Keratinocyte (primary cell): ENCODE measurements around the gene PTDSS2. TPM values are rescaled to one million over a fixed set of nuclear protein-coding genes. Genes with fewer than 3 reads are reported as not detected.

Source experiments
- DNase-seq: peaks from one replicate; pipeline ENCODE4 v3.0.0-alpha.2; 2011; ENCODE audit warnings: low read depth, missing footprints, low spot score
- FAIRE-seq: peaks from 2 replicates; lab custom pipeline; 2011; peaks lifted over from hg19 to GRCh38; lab: Jason Lieb, UNC
- H2AFZ ChIP-seq: 2 replicates; pipeline ENCODE4 v1.6.0; 2012; ENCODE audit warnings: low read length, control low read depth, inconsistent platforms; ENCODE audit not compliant: control insufficient read depth
- H3K27ac ChIP-seq: 2 replicates; pipeline ENCODE4 v1.5.1; 2011; ENCODE audit warnings: low read length; ENCODE audit not compliant: control insufficient read depth, insufficient read depth
- H3K27me3 ChIP-seq: 3 replicates; pipeline ENCODE4 v1.6.0; 2011; ENCODE audit warnings: low read length; ENCODE audit not compliant: control insufficient read depth, insufficient read depth; ENCODE audit errors: extremely low read depth
- H3K36me3 ChIP-seq, 2 experiments: 2 replicates in 1 of 2; 3 replicates in 1 of 2; pipeline ENCODE4 v1.5.1; 2011; ENCODE audit warnings: low read length in 2 of 2, mild to moderate bottlenecking in 1 of 2; ENCODE audit not compliant: control insufficient read depth in 2 of 2, insufficient read depth in 2 of 2; ENCODE audit errors: extremely low read depth in 1 of 2
- H3K4me1 ChIP-seq: 3 replicates; pipeline ENCODE4 v1.5.1; 2011; ENCODE audit warnings: low read length; ENCODE audit not compliant: control insufficient read depth, insufficient read depth; ENCODE audit errors: extremely low read depth
- H3K4me2 ChIP-seq: 3 replicates; pipeline ENCODE4 v1.6.0; 2011; ENCODE audit warnings: low read depth, low read length; ENCODE audit not compliant: control insufficient read depth, insufficient read depth; ENCODE audit errors: extremely low read depth
- H3K4me3 ChIP-seq, 3 experiments: fragments of 200-600 bp in 1 of 3; sonication (generic) in 1 of 3; 2 replicates in 2 of 3; 3 replicates in 1 of 3; pipeline ENCODE4 v1.5.1; 2011 to 2016; ENCODE audit warnings: low read length in 3 of 3, mild to moderate bottlenecking in 3 of 3, control low read depth in 2 of 3, inconsistent platforms in 1 of 3, low read depth in 1 of 3, mixed read lengths in 1 of 3, mixed run types in 1 of 3, moderate library complexity in 1 of 3; ENCODE audit not compliant: control insufficient read depth in 2 of 3, insufficient read depth in 2 of 3; ENCODE audit errors: extremely low read depth in 1 of 3
- H3K79me2 ChIP-seq: 2 replicates; pipeline ENCODE4 v1.6.0; 2012; ENCODE audit warnings: low read length; ENCODE audit not compliant: control insufficient read depth, insufficient read depth
- H3K9ac ChIP-seq: 3 replicates; pipeline ENCODE4 v1.6.0; 2011; ENCODE audit warnings: low read length; ENCODE audit not compliant: control insufficient read depth, insufficient read depth; ENCODE audit errors: extremely low read depth
- H3K9me1 ChIP-seq: 3 replicates; pipeline ENCODE4 v1.6.0; 2011; ENCODE audit warnings: low read length; ENCODE audit not compliant: control insufficient read depth, insufficient read depth; ENCODE audit errors: extremely low read depth
- H3K9me3 ChIP-seq: 2 replicates; pipeline ENCODE4 v1.5.1; 2012; ENCODE audit warnings: low read depth, low read length; ENCODE audit not compliant: control insufficient read depth
- H4K20me1 ChIP-seq: 3 replicates; pipeline ENCODE4 v1.6.0; 2011; ENCODE audit warnings: low read length; ENCODE audit not compliant: control insufficient read depth, insufficient read depth; ENCODE audit errors: extremely low read depth
- EZH2 ChIP-seq: IDR thresholded peaks from one replicate; pipeline ENCODE4 v1.6.1; 2012; ENCODE audit warnings: inconsistent platforms, mild to moderate bottlenecking, low read length, moderate library complexity
- dilution Hi-C: fragments of 300-500 bp; cut with MboI; formaldehyde crosslinking; loops from one replicate; pipeline ENCODE4 v1.7.0; 2020; ENCODE audit warnings: low sequenced_read_pairs; ENCODE audit not compliant: extremely low pct_ligation_motif_present
- polyA plus RNA-seq, 5 experiments: library from polyadenylated mRNA; depleted of rRNA in 3 of 5; stranded (reverse) in 3 of 5; stranded (forward) in 1 of 5; unstranded in 1 of 5; fragments of >200 nt; gene quantifications; 1 replicate in 1 of 5; 2 replicates in 3 of 5; 3 replicates in 1 of 5; pipeline versions ENCODE4 v1.2.1 to v1.2.3, GENCODE V29; 2011 to 2012; ENCODE audit warnings: missing spikeins in 2 of 5, low read depth in 1 of 5, low replicate concordance in 1 of 5
- TF ChIP-seq, protein P1 (sequence below), 3 experiments: IDR thresholded peaks in 1 of 3; conservative IDR thresholded peaks in 1 of 3; optimal IDR thresholded peaks in 1 of 3; 2 replicates in 2 of 3; 3 replicates in 1 of 3; pipeline versions ENCODE3 to v1.5.1; 2011; ENCODE audit warnings: low read length in 3 of 3, mild to moderate bottlenecking in 3 of 3, moderate library complexity in 2 of 3, control low read depth in 1 of 3, inconsistent platforms in 1 of 3; ENCODE audit not compliant: insufficient read depth in 2 of 3; ENCODE audit errors: extremely low read depth in 1 of 3

Gene PTDSS2
- polyA plus RNA-seq, 1 donor (not counting 4 experiments of a cell fraction or from before 2014, with no cell fraction given) = 21.6 TPM

DNA sequence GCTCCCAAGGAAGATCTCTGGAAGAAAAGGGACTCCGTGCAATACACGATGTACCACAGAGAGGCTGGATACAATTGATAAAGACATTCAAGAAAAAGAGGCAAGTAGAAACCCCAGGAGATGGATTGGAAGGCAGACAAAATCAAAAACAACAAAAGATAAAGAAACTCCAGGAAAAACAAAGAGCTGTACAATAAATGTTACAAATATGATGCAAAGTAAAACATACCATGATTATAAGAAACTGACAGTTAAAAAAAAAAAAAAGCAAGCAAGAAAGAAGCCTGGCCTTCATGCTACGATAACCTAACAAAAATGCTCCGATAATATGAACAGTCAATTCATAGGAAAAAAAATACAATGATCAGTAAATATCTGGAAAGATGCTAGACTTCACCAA, 24.8 kb upstream of the PTDSS2 start:
- no peak overlapping the region for H3K4me2 ChIP-seq
- H4K20me1 ChIP-seq = no peaks in the 10 kb centered on the region
- no peak overlapping the region for H2AFZ ChIP-seq
- dilution Hi-C loops = no loop called here
- H3K9me1 ChIP-seq = no peaks in the 10 kb centered on the region
- peaks cover 0 to 7% of the 10 kb centered on the region in 2 experiments for H3K36me3 ChIP-seq
- FAIRE-seq (no peak), DNase-seq (no peak)
- no peak overlapping the region for H3K4me3 ChIP-seq
- H3K27ac ChIP-seq = no peak overlapping the region
- TF ChIP-seq, protein P1, sequence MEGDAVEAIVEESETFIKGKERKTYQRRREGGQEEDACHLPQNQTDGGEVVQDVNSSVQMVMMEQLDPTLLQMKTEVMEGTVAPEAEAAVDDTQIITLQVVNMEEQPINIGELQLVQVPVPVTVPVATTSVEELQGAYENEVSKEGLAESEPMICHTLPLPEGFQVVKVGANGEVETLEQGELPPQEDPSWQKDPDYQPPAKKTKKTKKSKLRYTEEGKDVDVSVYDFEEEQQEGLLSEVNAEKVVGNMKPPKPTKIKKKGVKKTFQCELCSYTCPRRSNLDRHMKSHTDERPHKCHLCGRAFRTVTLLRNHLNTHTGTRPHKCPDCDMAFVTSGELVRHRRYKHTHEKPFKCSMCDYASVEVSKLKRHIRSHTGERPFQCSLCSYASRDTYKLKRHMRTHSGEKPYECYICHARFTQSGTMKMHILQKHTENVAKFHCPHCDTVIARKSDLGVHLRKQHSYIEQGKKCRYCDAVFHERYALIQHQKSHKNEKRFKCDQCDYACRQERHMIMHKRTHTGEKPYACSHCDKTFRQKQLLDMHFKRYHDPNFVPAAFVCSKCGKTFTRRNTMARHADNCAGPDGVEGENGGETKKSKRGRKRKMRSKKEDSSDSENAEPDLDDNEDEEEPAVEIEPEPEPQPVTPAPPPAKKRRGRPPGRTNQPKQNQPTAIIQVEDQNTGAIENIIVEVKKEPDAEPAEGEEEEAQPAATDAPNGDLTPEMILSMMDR (optimal IDR thresholded peaks at IDR 0.05 in 1 of 3, IDR thresholded peaks at IDR 0.05 in 1 of 3, conservative IDR thresholded peaks at IDR 0.05 in 1 of 3; ENCODE audit: extremely low read depth in 1 of 3, insufficient read depth in 2 of 3, low read length in 3 of 3) = no peak
- TF ChIP-seq EZH2 = no peak
- H3K4me1 ChIP-seq = no peaks in the 10 kb centered on the region
- no peaks in the 10 kb centered on the region for H3K79me2 ChIP-seq
- H3K27me3 ChIP-seq = no peaks in the 10 kb centered on the region
- no peak overlapping the region for H3K9ac ChIP-seq
- no peaks in the 10 kb centered on the region for H3K9me3 ChIP-seq

- no peak overlapping the region for H3K9ac ChIP-seq
- peaks cover 0 to 7% of the 10 kb centered on the region in 2 experiments for H3K36me3 ChIP-seq
- no peak overlapping the region for H3K27ac ChIP-seq
- H3K27me3 ChIP-seq = no peaks in the 10 kb centered on the region
- H3K4me2 ChIP-seq = no peak overlapping the region
- no peaks in the 10 kb centered on the region for H3K9me3 ChIP-seq
- dilution Hi-C loops = no loop called here
- DNase-seq = no peak
- H2AFZ ChIP-seq = no peak overlapping the region
- H4K20me1 ChIP-seq = no peaks in the 10 kb centered on the region
- no peak for FAIRE-seq
- H3K79me2 ChIP-seq = no peaks in the 10 kb centered on the region
- no peaks in the 10 kb centered on the region for H3K9me1 ChIP-seq
- TF ChIP-seq, protein P1 (optimal IDR thresholded peaks at IDR 0.05 in 1 of 3, IDR thresholded peaks at IDR 0.05 in 1 of 3, conservative IDR thresholded peaks at IDR 0.05 in 1 of 3; ENCODE audit: extremely low read depth in 1 of 3, insufficient read depth in 2 of 3, low read length in 3 of 3) = no peak
- no peak for TF ChIP-seq EZH2
- H3K4me3 ChIP-seq = no peak overlapping the region
- H3K4me1 ChIP-seq = no peaks in the 10 kb centered on the region
Measured at GRCh38 chr11:426851-427250, 23.2 kb upstream of the PTDSS2 start.
